ENCODE results near the gene NFYC. TPM values are rescaled to one million over a fixed set of nuclear protein-coding genes. Genes with fewer than 3 reads are reported as not detected.

Gene NFYC
- polyA plus RNA-seq, 1 of the 3 experiments (the other 2 are of a cell fraction): 72.4 TPM

DNA sequence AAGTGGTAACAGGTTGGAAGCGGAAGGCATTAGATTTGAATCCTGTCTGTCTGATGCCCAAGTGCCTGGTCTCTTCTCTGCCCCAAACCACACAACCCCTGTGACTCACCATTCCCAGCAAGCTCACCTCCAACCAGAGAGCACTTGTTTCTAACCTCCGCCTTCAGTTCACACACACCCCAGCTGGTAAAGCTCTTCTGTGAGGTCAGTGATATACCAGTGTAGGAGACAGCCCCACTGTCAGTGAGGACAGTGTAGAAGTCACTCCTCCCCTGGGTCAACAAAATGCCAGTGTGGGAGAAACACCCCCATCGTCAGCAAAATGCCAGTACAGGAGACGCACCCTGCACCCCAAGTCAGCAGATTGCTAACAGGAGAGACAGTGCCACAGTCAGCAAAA, 28.6 kb upstream of the NFYC start:
- H3K4me3 ChIP-seq (ENCODE audit: low read depth in 2 of 2, low read length in 1 of 2): peak overlapping the region in 1 of 2 experiments; percentile 17; a peak in 1 of 4 replicates
- WGBS (ENCODE audit: low lambda C conversion rate): 78% methylated on average over 3 of the region's 4 CpGs

GRCh38 chr1:40663324-40664166, 28.0 kb upstream of the NFYC start:
- Histone ChIP-seq H4K20me1 (ENCODE audit: insufficient read depth) (no peaks in the 10 kb centered on the region), H3K4me1 (ENCODE audit: control insufficient read depth in 1 of 2, insufficient read depth in 2 of 2, low read depth in 1 of 2, low read length in 1 of 2) (peaks cover 15 to 47% of the 10 kb centered on the region in 2 experiments; a peak in 2 of 4 replicates), H3F3A (replicated peaks; ENCODE audit: insufficient read depth) (peaks cover 3% of the 10 kb centered on the region), H3K9ac (no peak overlapping the region), H3K9me3 (no peaks in the 10 kb centered on the region), H3K4me3 (ENCODE audit: low read depth in 2 of 2, low read length in 1 of 2) (peak overlapping the region in 1 of 2 experiments; percentile 65; a peak in 1 of 4 replicates), H3K27ac (ENCODE audit: low read depth in 2 of 2, low read length in 1 of 2) (peak overlapping the region in 1 of 2 experiments; percentile 96; a peak in 2 of 4 replicates), H2AFZ (ENCODE audit: low read depth) (no peak overlapping the region), H3K79me2 (ENCODE audit: insufficient read depth) (no peaks in the 10 kb centered on the region), H3K36me3 (replicated peaks in 1 of 2; ENCODE audit: control insufficient read depth in 1 of 2, insufficient read depth in 2 of 2, low read length in 1 of 2) (no peaks in the 10 kb centered on the region), H3K9me2 (no peaks in the 10 kb centered on the region), H3K4me2 (no peak overlapping the region), H3K27me3 (ENCODE audit: insufficient read depth) (no peaks in the 10 kb centered on the region)
- WGBS (ENCODE audit: low lambda C conversion rate): 55% methylated on average over 8 of the region's 8 CpGs
- CTCF ChIA-PET: interaction anchor here (0.9 to 3.2 kb wide), 10 partner anchors 10 to 520 kb away, joined by 3 to 13 read pairs (median 4); partner anchors contain the start of gene NFYC
- POLR2A ChIA-PET: interaction anchor here (1.0 to 4.4 kb wide), 4 partner anchors 18 to 213 kb away, joined by 3 to 30 read pairs (median 8); partner anchors contain the start of genes EXO5, NFYC and ZFP69B
- TF ChIP-seq EP300 (IDR thresholded peaks at IDR 0.05; ENCODE audit: borderline replicate concordance in 1 of 2, low read depth in 1 of 2, low read length in 1 of 2) (peak in 1 of 2 experiments; percentile 60; a peak in 1 of 4 replicates), CHD2 (IDR thresholded peaks at IDR 0.05; ENCODE audit: low read length, partially characterized antibody) (peak; percentile 46), MXI1 (IDR thresholded peaks at IDR 0.05; ENCODE audit: low read depth, low read length) (0 out of 2 replicates have a peak, but pooled peaks have one; percentile 68), RXRA (IDR thresholded peaks at IDR 0.05; ENCODE audit: borderline replicate concordance, low read depth) (no peak), FOXJ3 (CRISPR knock-in tag; IDR thresholded peaks at IDR 0.05) (peak; percentile 90), CTCF (IDR thresholded peaks at IDR 0.05) (no peak), GATA2 (CRISPR knock-in tag; IDR thresholded peaks at IDR 0.05) (peak; percentile 46)
- peak; percentile 80 for DNase-seq

More for the DNA sequence above, 28.6 kb upstream of the NFYC start:
- H4K20me1 ChIP-seq (ENCODE audit: insufficient read depth): no peaks in the 10 kb centered on the region
- peaks cover 3% of the 10 kb centered on the region for H3F3A ChIP-seq (replicated peaks; ENCODE audit: insufficient read depth)
- H3K4me2 ChIP-seq: no peak overlapping the region
- ChIA-PET POLR2A (interaction anchor here (0.8 to 4.4 kb wide), 5 partner anchors 15 to 212 kb away, joined by 3 to 30 read pairs (median 4); partner anchors contain the start of genes EXO5, NFYC and ZFP69B), CTCF (interaction anchor here (0.9 to 3.2 kb wide), 7 partner anchors 9 to 290 kb away, joined by 3 to 13 read pairs (median 4); partner anchors contain the start of gene NFYC)
- TF ChIP-seq ELF1 (IDR thresholded peaks at IDR 0.05) (no peak), MEF2A (IDR thresholded peaks at IDR 0.05; ENCODE audit: borderline replicate concordance, low read depth) (no peak), TEAD4 (IDR thresholded peaks at IDR 0.05; ENCODE audit: borderline replicate concordance, insufficient read depth) (no peak), FOXM1 (IDR thresholded peaks at IDR 0.05; ENCODE audit: low read depth) (no peak), SMC3 (IDR thresholded peaks at IDR 0.05; ENCODE audit: low read depth, low read length) (no peak), RXRA (IDR thresholded peaks at IDR 0.05; ENCODE audit: borderline replicate concordance, low read depth) (no peak), RAD21 (IDR thresholded peaks at IDR 0.05; ENCODE audit: low read length) (no peak), RCOR1 (IDR thresholded peaks at IDR 0.05; ENCODE audit: low read length) (no peak), TCF12 (IDR thresholded peaks at IDR 0.05) (no peak), USF1 (IDR thresholded peaks at IDR 0.05; ENCODE audit: borderline replicate concordance, low read depth) (no peak), NFIC (IDR thresholded peaks at IDR 0.05; ENCODE audit: borderline replicate concordance) (no peak), GATA2 (CRISPR knock-in tag; IDR thresholded peaks at IDR 0.05) (no peak), MXI1 (IDR thresholded peaks at IDR 0.05; ENCODE audit: low read depth, low read length) (no peak), CHD2 (IDR thresholded peaks at IDR 0.05; ENCODE audit: low read length, partially characterized antibody) (no peak)
- TF ChIP-seq, protein P1, sequence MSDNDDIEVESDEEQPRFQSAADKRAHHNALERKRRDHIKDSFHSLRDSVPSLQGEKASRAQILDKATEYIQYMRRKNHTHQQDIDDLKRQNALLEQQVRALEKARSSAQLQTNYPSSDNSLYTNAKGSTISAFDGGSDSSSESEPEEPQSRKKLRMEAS (IDR thresholded peaks at IDR 0.05; ENCODE audit: low read depth): no peak
- TF ChIP-seq, protein P2, sequence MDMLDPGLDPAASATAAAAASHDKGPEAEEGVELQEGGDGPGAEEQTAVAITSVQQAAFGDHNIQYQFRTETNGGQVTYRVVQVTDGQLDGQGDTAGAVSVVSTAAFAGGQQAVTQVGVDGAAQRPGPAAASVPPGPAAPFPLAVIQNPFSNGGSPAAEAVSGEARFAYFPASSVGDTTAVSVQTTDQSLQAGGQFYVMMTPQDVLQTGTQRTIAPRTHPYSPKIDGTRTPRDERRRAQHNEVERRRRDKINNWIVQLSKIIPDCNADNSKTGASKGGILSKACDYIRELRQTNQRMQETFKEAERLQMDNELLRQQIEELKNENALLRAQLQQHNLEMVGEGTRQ (IDR thresholded peaks at IDR 0.05; ENCODE audit: borderline replicate concordance, low read depth, low read length): no peak
- no peak for DNase-seq
- H3K4me1 ChIP-seq (ENCODE audit: control insufficient read depth in 1 of 2, insufficient read depth in 2 of 2, low read depth in 1 of 2, low read length in 1 of 2): peaks cover 15 to 47% of the 10 kb centered on the region in 2 experiments; a peak in 2 of 4 replicates
- no peaks in the 10 kb centered on the region for H3K9me3 ChIP-seq
- H3K36me3 ChIP-seq (replicated peaks in 1 of 2; ENCODE audit: control insufficient read depth in 1 of 2, insufficient read depth in 2 of 2, low read length in 1 of 2): no peaks in the 10 kb centered on the region
- no peaks in the 10 kb centered on the region for H3K79me2 ChIP-seq (ENCODE audit: insufficient read depth)
- no peaks in the 10 kb centered on the region for H3K27me3 ChIP-seq (ENCODE audit: insufficient read depth)
- no peaks in the 10 kb centered on the region for H3K9me2 ChIP-seq
- no peak overlapping the region for H2AFZ ChIP-seq (ENCODE audit: low read depth)
- H3K9ac ChIP-seq: no peak overlapping the region
- peak overlapping the region in 1 of 2 experiments; percentile 96; a peak in 2 of 4 replicates for H3K27ac ChIP-seq (ENCODE audit: low read depth in 2 of 2, low read length in 1 of 2)

All from SK-N-SH (cell line).